Measurements from ENCODE around the gene UBE2E2.

The UBE2E2 gene

GRCh38 chr3:23272820-23273219, 69.7 kb downstream of the UBE2E2 start:
- no peaks in the 10 kb centered on the region for H4K20me1 ChIP-seq (ENCODE audit: insufficient read depth, low read length, poor library complexity, severe bottlenecking)

GRCh38 chr3:23275061-23275460, 71.9 kb downstream of the UBE2E2 start:
- no peaks in the 10 kb centered on the region for H3K36me3 ChIP-seq (ENCODE audit: insufficient read depth, low read length)
- H3K4me2 ChIP-seq (ENCODE audit: low read depth, low read length, poor library complexity, severe bottlenecking), result no peak overlapping the region
- H3F3A ChIP-seq (ENCODE audit: low read depth), result no peaks in the 10 kb centered on the region
- peaks cover 38% of the 10 kb centered on the region for H3K4me1 ChIP-seq (ENCODE audit: insufficient read depth, low read length, poor library complexity, severe bottlenecking)
- H3K79me2 ChIP-seq (ENCODE audit: insufficient read depth, low read length), result 0 out of 2 replicates have a peak, but pooled peaks cover 6% of the 10 kb centered on the region
- TF ChIP-seq EZH2phosphoT487 (IDR thresholded peaks at IDR 0.05; ENCODE audit: borderline replicate concordance), result no peak
- no peak for TF ChIP-seq CTCF (conservative IDR thresholded peaks at IDR 0.05; ENCODE audit: low read length)
- no peaks in the 10 kb centered on the region for H3K9me3 ChIP-seq (ENCODE audit: insufficient read depth, low read depth, low read length)
- no peak overlapping the region for H2AFZ ChIP-seq (ENCODE audit: low read length)
- no peaks in the 10 kb centered on the region for H3K9me2 ChIP-seq (replicated peaks; ENCODE audit: low read depth, low read length)
- H3K9ac ChIP-seq (ENCODE audit: low read depth, low read length, poor library complexity, severe bottlenecking), result no peak overlapping the region
- no peak overlapping the region for H3K4me3 ChIP-seq (ENCODE audit: low read length, poor library complexity, severe bottlenecking)
- no peaks in the 10 kb centered on the region for H4K20me1 ChIP-seq (ENCODE audit: insufficient read depth, low read length, poor library complexity, severe bottlenecking)
- no peaks in the 10 kb centered on the region for H3K27me3 ChIP-seq (ENCODE audit: insufficient read depth, low read length, poor library complexity, severe bottlenecking)

More at GRCh38 chr3:23272820-23273219, 69.7 kb downstream of the UBE2E2 start:
- Histone ChIP-seq H3K4me3 (ENCODE audit: low read length, poor library complexity, severe bottlenecking) (no peak overlapping the region), H3K36me3 (ENCODE audit: insufficient read depth, low read length) (no peaks in the 10 kb centered on the region), H3K4me2 (ENCODE audit: low read depth, low read length, poor library complexity, severe bottlenecking) (no peak overlapping the region), H3K4me1 (ENCODE audit: insufficient read depth, low read length, poor library complexity, severe bottlenecking) (peaks cover 45% of the 10 kb centered on the region), H2AFZ (ENCODE audit: low read length) (no peak overlapping the region), H3K79me2 (ENCODE audit: insufficient read depth, low read length) (0 out of 2 replicates have a peak, but pooled peaks cover 6% of the 10 kb centered on the region), H3K9me2 (replicated peaks; ENCODE audit: low read depth, low read length) (no peaks in the 10 kb centered on the region), H3K27me3 (ENCODE audit: insufficient read depth, low read length, poor library complexity, severe bottlenecking) (no peaks in the 10 kb centered on the region), H3K9ac (ENCODE audit: low read depth, low read length, poor library complexity, severe bottlenecking) (no peak overlapping the region), H3K9me3 (ENCODE audit: insufficient read depth, low read depth, low read length) (no peaks in the 10 kb centered on the region), H3F3A (ENCODE audit: low read depth) (no peaks in the 10 kb centered on the region)
- no peak for TF ChIP-seq EZH2phosphoT487 (IDR thresholded peaks at IDR 0.05; ENCODE audit: borderline replicate concordance)
- TF ChIP-seq CTCF (conservative IDR thresholded peaks at IDR 0.05; ENCODE audit: low read length), result no peak

- Histone ChIP-seq H3K4me3 (ENCODE audit: low read length, poor library complexity, severe bottlenecking) (no peak overlapping the region), H4K20me1 (ENCODE audit: insufficient read depth, low read length, poor library complexity, severe bottlenecking) (no peaks in the 10 kb centered on the region), H3K4me2 (ENCODE audit: low read depth, low read length, poor library complexity, severe bottlenecking) (no peak overlapping the region), H3K9ac (ENCODE audit: low read depth, low read length, poor library complexity, severe bottlenecking) (no peak overlapping the region), H2AFZ (ENCODE audit: low read length) (no peak overlapping the region), H3K9me2 (replicated peaks; ENCODE audit: low read depth, low read length) (no peaks in the 10 kb centered on the region), H3K79me2 (ENCODE audit: insufficient read depth, low read length) (peaks cover 13% of the 10 kb centered on the region; the same call in 1 of the 2 replicates), H3K36me3 (ENCODE audit: insufficient read depth, low read length) (no peaks in the 10 kb centered on the region), H3F3A (ENCODE audit: low read depth) (no peaks in the 10 kb centered on the region), H3K9me3 (ENCODE audit: insufficient read depth, low read depth, low read length) (no peaks in the 10 kb centered on the region), H3K4me1 (ENCODE audit: insufficient read depth, low read length, poor library complexity, severe bottlenecking) (peaks cover 30% of the 10 kb centered on the region), H3K27me3 (ENCODE audit: insufficient read depth, low read length, poor library complexity, severe bottlenecking) (no peaks in the 10 kb centered on the region)
- TF ChIP-seq CTCF (conservative IDR thresholded peaks at IDR 0.05; ENCODE audit: low read length), result no peak
- no peak for TF ChIP-seq EZH2phosphoT487 (IDR thresholded peaks at IDR 0.05; ENCODE audit: borderline replicate concordance)
Measured at GRCh38 chr3:23275814-23276213, 72.7 kb downstream of the UBE2E2 start.
